ENCODE data around the gene BDNF. TPM values are rescaled to one million over a fixed set of nuclear protein-coding genes. Genes with fewer than 3 reads are reported as not detected.

Gene BDNF
- total and polyA plus RNA-seq, 12 donors, result 0.16 to 19.1 (median 2.5) TPM

- no peak for DNase-seq
Measured at GRCh38 chr11:27718346-27718862, 18.1 kb upstream of the BDNF start.

GRCh38 chr11:27717801-27718229 is 17.6 kb upstream of the BDNF start:
- Histone ChIP-seq H3K27me3 (peaks cover 10 to 95% (median 87%) of the 10 kb centered on the region in 7 donors), H3K27ac (no peak overlapping the region), H3K9me3 (no peaks in the 10 kb centered on the region), H3K4me3 (peak overlapping the region in 8 of 10 donors; percentile 42 to 59 (median 52)), H3K4me1 (peaks cover 0 to 32% (median 17%) of the 10 kb centered on the region in 9 donors), H3K36me3 (no peaks in the 10 kb centered on the region)
- no peak for TF ChIP-seq CTCF (IDR thresholded peaks at IDR 0.05)
- 5 to 7% methylated on average over 8 of the region's 8 CpGs for WGBS, 2 donors
- ATAC-seq, result no peak
- DNase-seq, result no peak
- intact Hi-C loops (cut with DNase I), result no loop called here

More at GRCh38 chr11:27718346-27718862, 18.1 kb upstream of the BDNF start:
- no peak overlapping the region for H3K27ac ChIP-seq
- peaks cover 10 to 95% (median 89%) of the 10 kb centered on the region in 7 donors for H3K27me3 ChIP-seq
- H3K4me1 ChIP-seq, result peaks cover 0 to 35% (median 18%) of the 10 kb centered on the region in 9 donors
- peak in 5 of 8 donors; percentile 35 to 56 (median 50) for ATAC-seq
- WGBS, 2 donors, result 2% methylated on average over 30 of the region's 30 CpGs
- H3K9me3 ChIP-seq, result no peaks in the 10 kb centered on the region
- TF ChIP-seq CTCF (IDR thresholded peaks at IDR 0.05), result no peak
- intact Hi-C loops (cut with DNase I), result no loop called here
- H3K36me3 ChIP-seq, result no peaks in the 10 kb centered on the region
- peak overlapping the region in 9 of 10 donors; percentile 42 to 59 (median 51) for H3K4me3 ChIP-seq

GRCh38 chr11:27717377-27717776 is 17.1 kb upstream of the BDNF start:
- H3K27ac ChIP-seq, result no peak overlapping the region
- H3K9me3 ChIP-seq, result no peaks in the 10 kb centered on the region
- H3K4me1 ChIP-seq, result peaks cover 0 to 27% (median 13%) of the 10 kb centered on the region in 9 donors
- peak in 2 of 9 donors; percentile 11 for TF ChIP-seq CTCF (IDR thresholded peaks at IDR 0.05)
- ATAC-seq (no peak), DNase-seq (no peak)
- intact Hi-C loops (cut with DNase I), result no loop called here
- no peak overlapping the region for H3K4me3 ChIP-seq
- no peaks in the 10 kb centered on the region for H3K36me3 ChIP-seq
- H3K27me3 ChIP-seq, result peaks cover 7 to 95% (median 85%) of the 10 kb centered on the region in 7 donors

- Histone ChIP-seq H3K27me3 (peaks cover 2 to 91% (median 80%) of the 10 kb centered on the region in 7 donors), H3K4me3 (no peak overlapping the region), H3K27ac (no peak overlapping the region), H3K4me1 (peaks cover 0 to 22% (median 9%) of the 10 kb centered on the region in 9 donors), H3K9me3 (no peaks in the 10 kb centered on the region), H3K36me3 (no peaks in the 10 kb centered on the region)
- TF ChIP-seq CTCF (IDR thresholded peaks at IDR 0.05), result no peak
- WGBS, 2 donors, result 60 to 62% methylated on average over 2 of the region's 2 CpGs
- DNase-seq (no peak), ATAC-seq (no peak)
- intact Hi-C loops (cut with DNase I), result no loop called here
Measured at GRCh38 chr11:27716835-27717234, 16.6 kb upstream of the BDNF start.
